Measurements from ENCODE around the gene CD83.

Gene CD83

GRCh38 chr6:14083751-14084150, 33.8 kb upstream of the CD83 start:
- Histone ChIP-seq H3K4me2 (ENCODE audit: low read length) (no peak overlapping the region), H3K36me3 (ENCODE audit: control insufficient read depth, insufficient read depth, low read length) (no peaks in the 10 kb centered on the region)

GRCh38 chr6:14084388-14084787, 33.2 kb upstream of the CD83 start:
- Histone ChIP-seq H3K4me3 (ENCODE audit: low read depth, low read length) (no peak overlapping the region), H3K4me2 (ENCODE audit: low read length) (no peak overlapping the region)

More at GRCh38 chr6:14083751-14084150, 33.8 kb upstream of the CD83 start:
- H3K27me3 ChIP-seq (ENCODE audit: control insufficient read depth, insufficient read depth, low read length) = no peaks in the 10 kb centered on the region
- H3K9me3 ChIP-seq (ENCODE audit: control insufficient read depth, low read length) = no peaks in the 10 kb centered on the region
- no peaks in the 10 kb centered on the region for H3K79me2 ChIP-seq
- no peak overlapping the region for H3K9ac ChIP-seq
- no peaks in the 10 kb centered on the region for H3K4me1 ChIP-seq
- TF ChIP-seq CTCF (IDR thresholded peaks at IDR 0.05) = no peak
- no peak overlapping the region for H3K27ac ChIP-seq
- no peak overlapping the region for H2AFZ ChIP-seq
- no peak overlapping the region for H3K4me3 ChIP-seq (ENCODE audit: low read depth, low read length)

GRCh38 chr6:14085176-14085787, 32.3 kb upstream of the CD83 start:
- no peaks in the 10 kb centered on the region for H3K27me3 ChIP-seq (ENCODE audit: control insufficient read depth, insufficient read depth, low read length)
- no peak overlapping the region for H3K9ac ChIP-seq
- no peak for TF ChIP-seq CTCF (IDR thresholded peaks at IDR 0.05)

More at GRCh38 chr6:14084388-14084787, 33.2 kb upstream of the CD83 start:
- H3K4me1 ChIP-seq = no peaks in the 10 kb centered on the region
- no peak for TF ChIP-seq CTCF (IDR thresholded peaks at IDR 0.05)
- H3K79me2 ChIP-seq = no peaks in the 10 kb centered on the region
- no peak overlapping the region for H3K27ac ChIP-seq
- H3K27me3 ChIP-seq (ENCODE audit: control insufficient read depth, insufficient read depth, low read length) = no peaks in the 10 kb centered on the region
- H3K9ac ChIP-seq = no peak overlapping the region
- no peak overlapping the region for H2AFZ ChIP-seq
- no peaks in the 10 kb centered on the region for H3K9me3 ChIP-seq (ENCODE audit: control insufficient read depth, low read length)
- no peaks in the 10 kb centered on the region for H3K36me3 ChIP-seq (ENCODE audit: control insufficient read depth, insufficient read depth, low read length)

GRCh38 chr6:14086701-14087100, 30.9 kb upstream of the CD83 start:
- Histone ChIP-seq H3K4me3 (ENCODE audit: low read depth, low read length) (no peak overlapping the region), H3K4me2 (ENCODE audit: low read length) (no peak overlapping the region), H3K27ac (no peak overlapping the region), H3K36me3 (ENCODE audit: control insufficient read depth, insufficient read depth, low read length) (no peaks in the 10 kb centered on the region), H3K9ac (no peak overlapping the region), H3K79me2 (no peaks in the 10 kb centered on the region), H3K9me3 (ENCODE audit: control insufficient read depth, low read length) (no peaks in the 10 kb centered on the region), H3K4me1 (no peaks in the 10 kb centered on the region), H2AFZ (no peak overlapping the region), H3K27me3 (ENCODE audit: control insufficient read depth, insufficient read depth, low read length) (no peaks in the 10 kb centered on the region)
- no peak for TF ChIP-seq CTCF (IDR thresholded peaks at IDR 0.05)

More at GRCh38 chr6:14085176-14085787, 32.3 kb upstream of the CD83 start:
- H3K9me3 ChIP-seq (ENCODE audit: control insufficient read depth, low read length) = no peaks in the 10 kb centered on the region
- no peaks in the 10 kb centered on the region for H3K36me3 ChIP-seq (ENCODE audit: control insufficient read depth, insufficient read depth, low read length)
- no peak overlapping the region for H3K27ac ChIP-seq
- H3K79me2 ChIP-seq = no peaks in the 10 kb centered on the region
- H3K4me2 ChIP-seq (ENCODE audit: low read length) = no peak overlapping the region
- H2AFZ ChIP-seq = no peak overlapping the region
- H3K4me3 ChIP-seq (ENCODE audit: low read depth, low read length) = no peak overlapping the region
- H3K4me1 ChIP-seq = no peaks in the 10 kb centered on the region

GRCh38 chr6:14088600-14089192, 28.9 kb upstream of the CD83 start:
- Histone ChIP-seq H3K4me1 (no peaks in the 10 kb centered on the region), H3K36me3 (ENCODE audit: control insufficient read depth, insufficient read depth, low read length) (no peaks in the 10 kb centered on the region), H3K79me2 (no peaks in the 10 kb centered on the region), H3K27ac (no peak overlapping the region), H3K4me2 (ENCODE audit: low read length) (no peak overlapping the region), H3K4me3 (ENCODE audit: low read depth, low read length) (no peak overlapping the region), H3K27me3 (ENCODE audit: control insufficient read depth, insufficient read depth, low read length) (no peaks in the 10 kb centered on the region), H2AFZ (no peak overlapping the region), H3K9ac (no peak overlapping the region), H3K9me3 (ENCODE audit: control insufficient read depth, low read length) (no peaks in the 10 kb centered on the region)
- no peak for TF ChIP-seq CTCF (IDR thresholded peaks at IDR 0.05)
